ENCODE data around the gene OR5H6. TPM values are rescaled to one million over a fixed set of nuclear protein-coding genes. Genes with fewer than 3 reads are reported as not detected.

OR5H6 gene
- total RNA-seq, 2 donors from 2014 or later, result not detected

DNA sequence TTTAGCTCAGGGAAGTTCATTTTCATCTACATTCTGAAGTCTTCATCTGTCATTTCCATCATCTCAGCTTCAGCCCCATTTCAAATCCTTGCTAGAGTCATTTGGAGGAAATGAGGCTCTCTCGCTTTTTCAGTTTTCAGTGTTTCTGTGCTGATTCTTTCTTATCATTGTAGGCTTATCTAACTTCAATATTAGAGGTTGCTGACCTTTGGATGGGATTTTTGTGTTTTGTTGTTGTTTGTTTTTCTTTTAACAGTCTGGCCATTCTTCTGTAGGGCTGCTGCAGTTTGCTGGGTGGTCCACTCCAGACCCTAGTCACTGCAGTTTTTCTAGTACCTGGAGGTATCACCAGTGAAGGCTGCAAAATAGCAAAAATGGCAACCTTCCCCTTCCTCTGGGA is 26.9 kb downstream of the OR5H6 start:
- H3K9me3 Mint-ChIP-seq, result no peaks in the 10 kb centered on the region
- 89% methylated on average over 1 of the region's 1 CpG; no CpG with 5 or more reads in 1 of the 2 experiments for WGBS, 2 experiments (ENCODE audit: insufficient coverage in 1 of 2, insufficient read length in 1 of 2)
- Histone ChIP-seq H3K9me3 (ENCODE audit: control insufficient read depth, low read length) (peaks cover 23% of the 10 kb centered on the region), H3K4me1 (ENCODE audit: control insufficient read depth, insufficient read depth, low read length) (peaks cover 10% of the 10 kb centered on the region), H3K4me3 (ENCODE audit: low read length) (peak overlapping the region; percentile 5), H3K27me3 (ENCODE audit: control insufficient read depth, insufficient read depth, low read length, poor library complexity, severe bottlenecking) (no peaks in the 10 kb centered on the region), H3K36me3 (ENCODE audit: control insufficient read depth, insufficient read depth, low read length) (no peaks in the 10 kb centered on the region), H3K27ac (ENCODE audit: low read depth, low read length) (no peak overlapping the region), H3K9ac (ENCODE audit: extremely low read depth, low read length, poor library complexity, severe bottlenecking) (no peak overlapping the region)
- no peaks in the 10 kb centered on the region for H3K27me3 Mint-ChIP-seq (ENCODE audit: insufficient read depth)
- no peak overlapping the region for H3K27ac Mint-ChIP-seq
- peaks cover 3% of the 10 kb centered on the region for H3K4me1 Mint-ChIP-seq
- no peaks in the 10 kb centered on the region for H3K36me3 Mint-ChIP-seq (ENCODE audit: low read depth)
- no peak overlapping the region for H3K4me3 Mint-ChIP-seq
- TF ChIP-seq, protein P1, sequence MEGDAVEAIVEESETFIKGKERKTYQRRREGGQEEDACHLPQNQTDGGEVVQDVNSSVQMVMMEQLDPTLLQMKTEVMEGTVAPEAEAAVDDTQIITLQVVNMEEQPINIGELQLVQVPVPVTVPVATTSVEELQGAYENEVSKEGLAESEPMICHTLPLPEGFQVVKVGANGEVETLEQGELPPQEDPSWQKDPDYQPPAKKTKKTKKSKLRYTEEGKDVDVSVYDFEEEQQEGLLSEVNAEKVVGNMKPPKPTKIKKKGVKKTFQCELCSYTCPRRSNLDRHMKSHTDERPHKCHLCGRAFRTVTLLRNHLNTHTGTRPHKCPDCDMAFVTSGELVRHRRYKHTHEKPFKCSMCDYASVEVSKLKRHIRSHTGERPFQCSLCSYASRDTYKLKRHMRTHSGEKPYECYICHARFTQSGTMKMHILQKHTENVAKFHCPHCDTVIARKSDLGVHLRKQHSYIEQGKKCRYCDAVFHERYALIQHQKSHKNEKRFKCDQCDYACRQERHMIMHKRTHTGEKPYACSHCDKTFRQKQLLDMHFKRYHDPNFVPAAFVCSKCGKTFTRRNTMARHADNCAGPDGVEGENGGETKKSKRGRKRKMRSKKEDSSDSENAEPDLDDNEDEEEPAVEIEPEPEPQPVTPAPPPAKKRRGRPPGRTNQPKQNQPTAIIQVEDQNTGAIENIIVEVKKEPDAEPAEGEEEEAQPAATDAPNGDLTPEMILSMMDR (conservative IDR thresholded peaks at IDR 0.05), result no peak
- DNase-seq, result no peak

DNA sequence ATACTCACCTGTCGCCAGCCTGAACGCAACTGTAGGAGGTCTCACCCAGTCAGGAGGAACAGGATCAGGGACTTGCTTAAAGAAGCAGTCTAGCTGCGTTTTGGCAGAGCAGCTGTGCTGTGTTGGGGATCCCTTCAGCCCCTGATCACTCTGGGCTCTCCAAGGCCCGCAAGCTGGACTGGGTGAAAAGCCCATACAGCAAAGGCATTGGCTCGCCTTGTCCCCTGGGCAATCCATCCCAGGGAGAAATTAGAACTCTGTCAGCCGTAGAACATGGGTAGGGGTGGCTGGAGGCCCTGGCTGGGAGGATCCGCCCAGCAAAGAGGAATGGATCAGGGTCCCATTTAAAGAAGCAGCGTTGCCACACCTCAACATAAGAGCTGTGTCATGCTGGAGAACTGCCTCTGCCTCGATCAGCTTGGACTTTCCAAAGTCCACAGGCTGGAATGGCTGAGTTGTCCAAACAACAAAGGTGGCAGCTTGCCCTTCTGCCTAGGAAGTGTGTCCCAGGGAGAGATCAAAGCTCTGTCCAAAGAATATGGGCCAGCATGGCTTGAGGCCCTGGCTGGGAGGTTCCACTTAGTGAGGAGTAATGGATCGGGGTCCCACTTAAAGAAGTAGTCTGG is 27.4 kb downstream of the OR5H6 start:
- H3K4me3 ChIP-seq (ENCODE audit: low read length), result peak overlapping the region; percentile 5
- Mint-ChIP-seq H3K27me3 (ENCODE audit: insufficient read depth) (no peaks in the 10 kb centered on the region), H3K9me3 (no peaks in the 10 kb centered on the region), H3K27ac (no peak overlapping the region), H3K4me3 (no peak overlapping the region), H3K36me3 (ENCODE audit: low read depth) (no peaks in the 10 kb centered on the region), H3K4me1 (peaks cover 3% of the 10 kb centered on the region)
- no peaks in the 10 kb centered on the region for H3K27me3 ChIP-seq (ENCODE audit: control insufficient read depth, insufficient read depth, low read length, poor library complexity, severe bottlenecking)
- no peak overlapping the region for H3K27ac ChIP-seq (ENCODE audit: low read depth, low read length)
- H3K36me3 ChIP-seq (ENCODE audit: control insufficient read depth, insufficient read depth, low read length), result no peaks in the 10 kb centered on the region
- WGBS, 2 experiments (ENCODE audit: insufficient coverage in 1 of 2, insufficient read length in 1 of 2), result 85 to 92% methylated on average over 8 to 10 of the region's 10 CpGs
- TF ChIP-seq, protein P1 (conservative IDR thresholded peaks at IDR 0.05), result no peak
- H3K9me3 ChIP-seq (ENCODE audit: control insufficient read depth, low read length), result peaks cover 23% of the 10 kb centered on the region
- H3K4me1 ChIP-seq (ENCODE audit: control insufficient read depth, insufficient read depth, low read length), result peaks cover 10% of the 10 kb centered on the region
- H3K9ac ChIP-seq (ENCODE audit: extremely low read depth, low read length, poor library complexity, severe bottlenecking), result no peak overlapping the region
- no peak for DNase-seq

Other genes with a start within 250 kb of the OR5H6 start
- not detected for gene GABRR3, start 228.9 kb upstream of the OR5H6 start, total RNA-seq
- not detected for gene OR5AC2, start 177.1 kb upstream of the OR5H6 start, total RNA-seq
- gene OR5H1, start 133.5 kb upstream of the OR5H6 start, total RNA-seq, result under 1 TPM; 0.09 to 0.22 TPM
- gene OR5H14, start 116.8 kb upstream of the OR5H6 start, total RNA-seq, result not detected
- not detected for gene OR5H15, start 97.5 kb upstream of the OR5H6 start, total RNA-seq
- gene OR5H2, start 18.3 kb downstream of the OR5H6 start, total RNA-seq, result not detected
- not detected for gene OR5K4, start 89.6 kb downstream of the OR5H6 start, total RNA-seq
- not detected for gene OR5K3, start 126.4 kb downstream of the OR5H6 start, total RNA-seq
- not detected for gene OR5K1, start 199.0 kb downstream of the OR5H6 start, total RNA-seq
- not detected for gene OR5K2, start 233.4 kb downstream of the OR5H6 start, total RNA-seq